ENCODE results near the gene CD19. TPM values are rescaled to one million over a fixed set of nuclear protein-coding genes. Genes with fewer than 3 reads are reported as not detected.
A peak's percentile ranks its signal among the peaks of the same experiment; 100 is the strongest.

Gene CD19
- total and polyA plus RNA-seq, 10 of the 15 experiments (the other 5 are each of a cell fraction or from before 2014, with no cell fraction given) = 1.2 to 125 (median 77.2) TPM

DNA sequence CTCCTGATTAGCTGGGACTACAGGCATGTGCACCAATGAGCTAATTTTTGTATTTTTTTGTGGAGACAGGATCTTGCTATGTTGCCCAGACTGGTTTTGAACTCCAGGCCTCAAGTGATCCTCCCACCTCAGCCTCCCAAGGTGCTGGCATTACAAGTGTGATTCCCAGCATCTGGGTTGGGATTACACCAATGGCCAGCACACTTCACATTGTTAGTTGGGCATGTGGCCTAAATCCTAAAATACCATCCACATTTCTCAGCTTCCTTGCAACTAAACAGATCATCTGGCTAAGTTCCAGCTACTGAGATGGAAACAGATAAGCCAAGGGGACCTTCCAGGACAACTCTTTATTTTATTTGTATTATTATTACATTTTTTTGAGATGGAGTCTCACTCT is 16.6 kb upstream of the CD19 start (continued):
- TF ChIP-seq, protein P1, sequence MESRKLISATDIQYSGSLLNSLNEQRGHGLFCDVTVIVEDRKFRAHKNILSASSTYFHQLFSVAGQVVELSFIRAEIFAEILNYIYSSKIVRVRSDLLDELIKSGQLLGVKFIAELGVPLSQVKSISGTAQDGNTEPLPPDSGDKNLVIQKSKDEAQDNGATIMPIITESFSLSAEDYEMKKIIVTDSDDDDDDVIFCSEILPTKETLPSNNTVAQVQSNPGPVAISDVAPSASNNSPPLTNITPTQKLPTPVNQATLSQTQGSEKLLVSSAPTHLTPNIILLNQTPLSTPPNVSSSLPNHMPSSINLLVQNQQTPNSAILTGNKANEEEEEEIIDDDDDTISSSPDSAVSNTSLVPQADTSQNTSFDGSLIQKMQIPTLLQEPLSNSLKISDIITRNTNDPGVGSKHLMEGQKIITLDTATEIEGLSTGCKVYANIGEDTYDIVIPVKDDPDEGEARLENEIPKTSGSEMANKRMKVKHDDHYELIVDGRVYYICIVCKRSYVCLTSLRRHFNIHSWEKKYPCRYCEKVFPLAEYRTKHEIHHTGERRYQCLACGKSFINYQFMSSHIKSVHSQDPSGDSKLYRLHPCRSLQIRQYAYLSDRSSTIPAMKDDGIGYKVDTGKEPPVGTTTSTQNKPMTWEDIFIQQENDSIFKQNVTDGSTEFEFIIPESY (IDR thresholded peaks at IDR 0.05) = no peak
- TF ChIP-seq NBN (IDR thresholded peaks at IDR 0.05) = no peak

DNA sequence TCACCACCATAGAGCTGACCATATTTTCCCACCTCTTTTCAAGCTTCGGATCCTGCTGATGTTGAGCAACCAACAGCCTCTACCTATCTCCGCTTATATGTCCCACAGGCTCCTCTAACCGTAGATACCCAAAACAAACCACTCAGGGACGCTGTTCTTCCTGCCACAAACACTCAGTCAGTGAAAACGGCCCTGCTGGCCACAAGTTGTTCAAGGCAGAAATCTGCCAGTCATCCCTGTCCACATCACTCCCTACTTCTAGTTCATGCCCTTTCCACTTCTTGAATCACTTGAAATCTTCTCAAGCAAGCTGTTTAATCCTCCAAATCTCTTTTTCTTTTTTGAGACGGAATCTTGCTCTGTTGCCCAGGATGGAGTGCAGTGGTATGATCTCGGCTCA is 14.7 kb upstream of the CD19 start:
- Histone ChIP-seq H3K4me1 (ENCODE audit: control insufficient read depth, insufficient read depth, low read length) (no peaks in the 10 kb centered on the region), H3K27me3 (replicated peaks in 1 of 2; ENCODE audit: control insufficient read depth in 2 of 2, insufficient read depth in 2 of 2, low read length in 1 of 2) (no peaks in the 10 kb centered on the region), H2AFZ (ENCODE audit: control insufficient read depth, low read depth, low read length) (no peak overlapping the region), H3K36me3 (ENCODE audit: control insufficient read depth in 2 of 2, insufficient read depth in 2 of 2, low read length in 1 of 2) (peaks cover 11 to 13% of the 10 kb centered on the region in 2 experiments), H3K79me2 (ENCODE audit: control insufficient read depth, insufficient read depth, low read length) (no peaks in the 10 kb centered on the region), H3K9me3 (replicated peaks; ENCODE audit: control insufficient read depth, insufficient read depth, low read length) (no peaks in the 10 kb centered on the region), H3K27ac (ENCODE audit: control insufficient read depth, insufficient read depth) (no peak overlapping the region), H3K9ac (ENCODE audit: control insufficient read depth, insufficient read depth, low read length) (no peak overlapping the region), H4K20me1 (ENCODE audit: control insufficient read depth, insufficient read depth) (no peaks in the 10 kb centered on the region), H3K4me3 (no peak overlapping the region), H3K4me2 (ENCODE audit: control insufficient read depth, insufficient read depth) (no peak overlapping the region)
- in situ Hi-C loops (cut with MboI) (loop anchor here (5.0 kb wide), 1 partner anchor 35 kb away; no protein-coding TSS in a partner anchor), intact Hi-C loops (cut with micrococcal nuclease; ENCODE audit: unreplicated experiment) (no loop called here)
- 43% methylated on average over 7 of the region's 7 CpGs for WGBS (ENCODE audit: insufficient coverage, insufficient replicate concordance, low lambda C conversion rate, missing lambda C conversion rate)
- ChIA-PET SMC1A (ENCODE audit: uncharacterized antibody, unreplicated experiment) (interaction anchor here (0.6 to 1.0 kb wide), 4 partner anchors 15 to 28 kb away, joined by 3 to 4 read pairs (median 4); partner anchors contain the start of gene CD19), POLR2A (no interaction called here), RAD21 (ENCODE audit: unreplicated experiment) (interaction anchor here (2.1 kb wide), 1 partner anchor 27 kb away, joined by 10 read pairs; no protein-coding TSS in a partner anchor), CTCF (interaction anchor here (0.6 to 4.2 kb wide), 2 partner anchors 9 to 28 kb away, joined by 3 to 18 read pairs; no protein-coding TSS in a partner anchor)
- TF ChIP-seq CHD4 (IDR thresholded peaks at IDR 0.05) = no peak
- TF ChIP-seq JUND (IDR thresholded peaks at IDR 0.05; ENCODE audit: low read depth, low read length) = no peak
- TF ChIP-seq SRF (IDR thresholded peaks at IDR 0.05; ENCODE audit: low read depth in 2 of 2, low read length in 2 of 2) = no peak
- ATAC-seq (no peak), FAIRE-seq (no peak), DNase-seq (ENCODE audit: low read depth, low spot score) (no peak)
- BruUV-seq (replicated peaks) = TSS peak; percentile 53

Measured in GM12878 (cell line).